H1 (cell line): ENCODE data around the gene MPP4. TPM values are rescaled to one million over a fixed set of nuclear protein-coding genes. Genes with fewer than 3 reads are reported as not detected.

Source experiments
- CHD1 ChIP-seq: IDR thresholded peaks from 2 replicates; pipeline ENCODE4 v1.6.1; 2012; ENCODE audit warnings: low read depth, low read length, improper control_type of control experiment
- EZH2 ChIP-seq: fragments of 200-600 bp; sonication (generic); IDR thresholded peaks from 2 replicates; pipeline ENCODE4 v1.7.1; 2012; ENCODE audit warnings: low read depth, mild to moderate bottlenecking, moderate library complexity, low read length, inconsistent platforms; ENCODE audit not compliant: severe bottlenecking
- JUND ChIP-seq: IDR thresholded peaks from 2 replicates; pipeline ENCODE4 v1.6.1; 2011; ENCODE audit warnings: mild to moderate bottlenecking, improper control_type of control experiment, low read length
- NRF1 ChIP-seq: IDR thresholded peaks from 2 replicates; pipeline ENCODE4 v1.6.1; 2011; ENCODE audit warnings: mild to moderate bottlenecking, low read depth, low read length, improper control_type of control experiment
- PHF8 ChIP-seq: fragments of 200-600 bp; sonication (generic); conservative IDR thresholded peaks from 2 replicates; pipeline ENCODE4 v1.7.1; 2012; ENCODE audit warnings: low read depth, mild to moderate bottlenecking, inconsistent platforms, low read length, moderate library complexity
- POU5F1 ChIP-seq: IDR thresholded peaks from 2 replicates; pipeline ENCODE4 v1.6.1; 2011; ENCODE audit warnings: low read depth, mild to moderate bottlenecking, low read length, moderate library complexity
- RFX5 ChIP-seq: IDR thresholded peaks from 2 replicates; pipeline ENCODE4 v1.6.1; 2011; ENCODE audit warnings: low read depth, low read length, improper control_type of control experiment, borderline replicate concordance
- RNF2 ChIP-seq: fragments of 200-900, 300-1000 bp; sonication (generic); IDR thresholded peaks from 2 replicates; pipeline ENCODE4 v1.7.1; 2016; ENCODE audit warnings: borderline replicate concordance, low read depth, mild to moderate bottlenecking, antibody characterized with exemption, low read length; ENCODE audit not compliant: poor library complexity, severe bottlenecking; ENCODE audit errors: missing control alignments
- polyA plus RNA-seq, 7 experiments: library from polyadenylated mRNA; depleted of rRNA in 3 of 7; stranded (reverse) in 5 of 7; unstranded in 2 of 7; fragments of >200 nt in 5 of 7; fragments of 200-250 nt in 2 of 7; gene quantifications; 1 replicate in 5 of 7; 2 replicates in 1 of 7; 4 replicates in 1 of 7; pipeline versions ENCODE4 v1.2.1 to v1.2.3, GENCODE V29; 2011 to 2013; ENCODE audit warnings: missing spikeins in 2 of 7, mixed read lengths in 2 of 7
- total RNA-seq: library from RNA; stranded (reverse); fragmentation: NEBNext Ultra II Directional; extraction: Animal tissue kit (Norgen Biotek cat#: 25700); gene quantifications from 2 replicates; pipeline ENCODE4 v1.2.1, GENCODE V29; 2021

MPP4 gene
- total and polyA plus RNA-seq, 2 of the 8 experiments (the other 6 are each of a cell fraction or from before 2014, with no cell fraction given), result not detected

GRCh38 chr2:201656102-201656501 lies 42.3 kb downstream of the MPP4 start (continued):
- TF ChIP-seq CHD1, result no peak
- no peak for TF ChIP-seq EZH2
- TF ChIP-seq NRF1, result no peak
- TF ChIP-seq PHF8, result no peak
- TF ChIP-seq JUND, result no peak
- no peak for TF ChIP-seq POU5F1
- TF ChIP-seq RFX5, result no peak
- no peak for TF ChIP-seq RNF2
